ENCODE measurements around the gene SDS. TPM values are rescaled to one million over a fixed set of nuclear protein-coding genes. Genes with fewer than 3 reads are reported as not detected.

Gene SDS
- total and polyA plus RNA-seq, 4 donors: 0.65 to 433 (median 77.9) TPM

- no peak for TF ChIP-seq CTCF (IDR thresholded peaks at IDR 0.05; ENCODE audit: low read depth, low read length, missing input control)
- TF ChIP-seq HNF4A (conservative IDR thresholded peaks at IDR 0.05): no peak
- no peak for TF ChIP-seq HNF4G (IDR thresholded peaks at IDR 0.05)
- TF ChIP-seq REST (IDR thresholded peaks at IDR 0.05): no peak
- no peak for TF ChIP-seq ATF3 (IDR thresholded peaks at IDR 0.05)
- no peak for TF ChIP-seq NR2F2 (IDR thresholded peaks at IDR 0.05)
Observed at GRCh38 chr12:113348849-113349536, 54.7 kb downstream of the SDS start (continued).

GRCh38 chr12:113347892-113348291 is 55.8 kb downstream of the SDS start:
- Histone ChIP-seq H3K9ac (ENCODE audit: low read depth in 1 of 2, low read length in 2 of 2) (no peak overlapping the region), H3K4me3 (ENCODE audit: low read depth in 1 of 3, low read length in 3 of 3) (no peak overlapping the region), H3K27ac (ENCODE audit: low read depth in 1 of 2, low read length in 2 of 2) (no peak overlapping the region), H3K27me3 (ENCODE audit: control insufficient read depth in 4 of 4, insufficient read depth in 4 of 4, low read length in 3 of 4) (no peaks in the 10 kb centered on the region), H3K4me1 (ENCODE audit: control insufficient read depth in 4 of 4, insufficient read depth in 4 of 4, low read length in 3 of 4) (no peaks in the 10 kb centered on the region), H3K9me3 (ENCODE audit: control insufficient read depth in 4 of 4, low read length in 3 of 4) (no peaks in the 10 kb centered on the region), H3K36me3 (ENCODE audit: control insufficient read depth in 4 of 4, insufficient read depth in 3 of 4, low read depth in 1 of 4, low read length in 3 of 4) (no peaks in the 10 kb centered on the region)
- WGBS: 87% methylated on average over 2 of the region's 2 CpGs
- TF ChIP-seq TAF1 (conservative IDR thresholded peaks at IDR 0.05) (no peak), RXRA (IDR thresholded peaks at IDR 0.05) (no peak), MAX (IDR thresholded peaks at IDR 0.05) (no peak), FOXA1 (IDR thresholded peaks at IDR 0.05) (no peak), JUND (IDR thresholded peaks at IDR 0.05) (no peak), GABPA (IDR thresholded peaks at IDR 0.05 in 1 of 2, conservative IDR thresholded peaks at IDR 0.05 in 1 of 2) (no peak), ZBTB33 (IDR thresholded peaks at IDR 0.05) (no peak), CTCF (IDR thresholded peaks at IDR 0.05; ENCODE audit: low read depth, low read length, missing input control) (no peak), HNF4G (IDR thresholded peaks at IDR 0.05) (no peak), FOXA2 (IDR thresholded peaks at IDR 0.05) (no peak), HNF4A (conservative IDR thresholded peaks at IDR 0.05) (no peak), ATF3 (IDR thresholded peaks at IDR 0.05) (no peak), REST (IDR thresholded peaks at IDR 0.05) (no peak), RAD21 (IDR thresholded peaks at IDR 0.05) (no peak), SP1 (IDR thresholded peaks at IDR 0.05) (no peak)
- DNase-seq (ENCODE audit: low spot score): no peak
